ENCODE measurements around the gene PRKCA. TPM values are rescaled to one million over a fixed set of nuclear protein-coding genes. Genes with fewer than 3 reads are reported as not detected.

PRKCA gene
- total and polyA plus RNA-seq, 9 donors, result 9.1 to 67.6 (median 37.2) TPM

GRCh38 chr17:66746736-66747135 is 444.3 kb downstream of the PRKCA start:
- DNase-seq, result peak in 4 of 5 donors; percentile 25 to 39 (median 32)
- 26 to 42% (median 38%) methylated on average over 5 of the region's 5 CpGs for WGBS, 3 donors
- intact Hi-C loops (cut with DNase I), result no loop called here
- Histone ChIP-seq H3K36me3 (no peaks in the 10 kb centered on the region), H3K27ac (peak overlapping the region in 1 of 2 donors; percentile 42), H3K4me1 (ENCODE audit: insufficient read depth) (peaks cover 5% of the 10 kb centered on the region), H3K4me3 (no peak overlapping the region), H3K9me3 (no peaks in the 10 kb centered on the region), H3K27me3 (no peaks in the 10 kb centered on the region)
- TF ChIP-seq CTCF (IDR thresholded peaks at IDR 0.05) (no peak), EP300 (IDR thresholded peaks at IDR 0.05) (no peak)

- Histone ChIP-seq H3K27me3 (no peaks in the 10 kb centered on the region), H3K27ac (no peak overlapping the region), H3K4me1 (ENCODE audit: insufficient read depth) (peaks cover 5% of the 10 kb centered on the region), H3K36me3 (no peaks in the 10 kb centered on the region), H3K9me3 (no peaks in the 10 kb centered on the region), H3K4me3 (no peak overlapping the region)
- intact Hi-C loops (cut with DNase I), result no loop called here
- TF ChIP-seq EP300 (IDR thresholded peaks at IDR 0.05), result no peak
- TF ChIP-seq CTCF (IDR thresholded peaks at IDR 0.05), result no peak
- TF ChIP-seq POLR2A (IDR thresholded peaks at IDR 0.05), result no peak
- DNase-seq, result no peak
- 75 to 81% (median 75%) methylated on average over 17 of the region's 17 CpGs for WGBS, 3 donors
Measured at GRCh38 chr17:66747578-66748275, 445.3 kb downstream of the PRKCA start.

- TF ChIP-seq CTCF (IDR thresholded peaks at IDR 0.05) (no peak), EP300 (IDR thresholded peaks at IDR 0.05) (no peak), POLR2A (IDR thresholded peaks at IDR 0.05) (no peak)
- Histone ChIP-seq H3K4me3 (no peak overlapping the region), H3K27ac (no peak overlapping the region), H3K9me3 (no peaks in the 10 kb centered on the region), H3K36me3 (no peaks in the 10 kb centered on the region), H3K27me3 (no peaks in the 10 kb centered on the region), H3K4me1 (ENCODE audit: insufficient read depth) (peaks cover 5% of the 10 kb centered on the region)
- intact Hi-C loops (cut with DNase I), result no loop called here
- no peak for DNase-seq
- 79 to 86% (median 82%) methylated on average over 8 of the region's 8 CpGs for WGBS, 3 donors
Measured at GRCh38 chr17:66748578-66748977, 446.2 kb downstream of the PRKCA start.

GRCh38 chr17:66749217-66749832 is 446.9 kb downstream of the PRKCA start:
- intact Hi-C loops (cut with DNase I), result no loop called here
- Histone ChIP-seq H3K36me3 (no peaks in the 10 kb centered on the region), H3K27me3 (no peaks in the 10 kb centered on the region), H3K27ac (no peak overlapping the region), H3K9me3 (no peaks in the 10 kb centered on the region), H3K4me3 (no peak overlapping the region), H3K4me1 (ENCODE audit: insufficient read depth) (peaks cover 5% of the 10 kb centered on the region)
- TF ChIP-seq EP300 (IDR thresholded peaks at IDR 0.05), result no peak
- TF ChIP-seq CTCF (IDR thresholded peaks at IDR 0.05), result no peak
- TF ChIP-seq POLR2A (IDR thresholded peaks at IDR 0.05), result no peak
- WGBS, 3 donors, result 93 to 98% (median 95%) methylated on average over 7 of the region's 7 CpGs
- DNase-seq, result no peak

Measured in ovary (tissue), 9 donors.